C4-2B (cell line): ENCODE results near the gene ARF1.
"Not testable (repeated sequence)": the region's sequence is repeated elsewhere in the genome, so short reads cannot be mapped to it uniquely, and the experiment has no call there.

Source experiments
- H3K27ac ChIP-seq: fragments of 450-650 bp; 2 replicates; pipeline ENCODE4 v1.5.1; 2017
- ZFX ChIP-seq: fragments of 450-650 bp; IDR thresholded peaks from 2 replicates; pipeline ENCODE4 v1.6.1; 2017
- TF ChIP-seq, protein P1 (sequence below): fragments of 450-650 bp; conservative IDR thresholded peaks from 2 replicates; pipeline ENCODE4 v1.5.1; 2017; ENCODE audit warnings: mild to moderate bottlenecking

ARF1 gene

DNA sequence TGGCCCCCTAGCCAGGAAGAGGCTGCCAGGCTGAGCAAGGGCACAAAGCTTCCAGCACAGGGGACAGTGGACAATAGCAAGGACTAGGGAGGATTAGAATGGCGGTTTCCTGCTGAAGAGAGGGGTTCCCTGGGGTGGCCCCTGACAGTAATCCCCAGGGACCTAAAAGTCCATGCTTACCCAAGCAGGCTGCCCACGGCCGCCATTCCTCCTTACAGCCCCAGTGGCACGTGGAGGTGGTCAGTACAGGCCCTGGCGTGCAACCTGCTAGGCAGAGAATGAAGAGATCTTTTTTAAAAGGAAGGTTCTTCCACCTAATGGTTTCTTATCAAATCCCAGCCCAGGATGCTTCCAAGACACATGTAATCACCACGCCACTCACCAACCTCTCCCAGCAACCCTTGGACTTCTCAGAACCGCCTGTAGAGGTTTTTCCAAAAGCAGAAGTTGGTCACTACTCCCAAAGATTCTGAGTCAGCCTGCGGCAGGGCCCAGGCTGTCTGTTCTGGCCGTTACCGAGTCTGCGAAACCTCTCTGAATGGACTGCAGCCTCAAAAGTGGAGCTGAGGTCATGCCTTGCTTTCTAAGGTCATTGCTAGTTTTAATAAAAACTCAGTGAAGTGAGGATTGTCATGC, 25.7 kb downstream of the ARF1 start:
- H3K27ac ChIP-seq, result peak overlapping the region; percentile 83
- TF ChIP-seq ZFX, result no peak
- TF ChIP-seq, protein P1, sequence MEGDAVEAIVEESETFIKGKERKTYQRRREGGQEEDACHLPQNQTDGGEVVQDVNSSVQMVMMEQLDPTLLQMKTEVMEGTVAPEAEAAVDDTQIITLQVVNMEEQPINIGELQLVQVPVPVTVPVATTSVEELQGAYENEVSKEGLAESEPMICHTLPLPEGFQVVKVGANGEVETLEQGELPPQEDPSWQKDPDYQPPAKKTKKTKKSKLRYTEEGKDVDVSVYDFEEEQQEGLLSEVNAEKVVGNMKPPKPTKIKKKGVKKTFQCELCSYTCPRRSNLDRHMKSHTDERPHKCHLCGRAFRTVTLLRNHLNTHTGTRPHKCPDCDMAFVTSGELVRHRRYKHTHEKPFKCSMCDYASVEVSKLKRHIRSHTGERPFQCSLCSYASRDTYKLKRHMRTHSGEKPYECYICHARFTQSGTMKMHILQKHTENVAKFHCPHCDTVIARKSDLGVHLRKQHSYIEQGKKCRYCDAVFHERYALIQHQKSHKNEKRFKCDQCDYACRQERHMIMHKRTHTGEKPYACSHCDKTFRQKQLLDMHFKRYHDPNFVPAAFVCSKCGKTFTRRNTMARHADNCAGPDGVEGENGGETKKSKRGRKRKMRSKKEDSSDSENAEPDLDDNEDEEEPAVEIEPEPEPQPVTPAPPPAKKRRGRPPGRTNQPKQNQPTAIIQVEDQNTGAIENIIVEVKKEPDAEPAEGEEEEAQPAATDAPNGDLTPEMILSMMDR, result no peak

DNA sequence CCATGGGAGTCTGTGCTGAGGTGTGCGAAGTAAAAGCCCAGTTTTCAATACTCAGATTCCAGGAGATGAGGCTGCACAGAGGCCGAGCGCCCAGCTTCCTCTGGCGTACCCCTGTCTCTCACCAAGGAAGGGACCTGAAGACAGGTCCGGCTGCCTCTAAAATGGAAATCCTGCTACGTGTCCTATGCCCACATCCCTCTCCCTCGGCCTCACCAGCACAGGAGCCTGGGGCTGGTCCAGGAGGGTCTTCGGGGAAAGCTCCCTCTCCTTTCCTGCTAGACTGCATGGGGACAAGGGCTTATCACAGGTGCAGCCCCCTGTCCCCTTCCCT, 26.2 kb downstream of the ARF1 start:
- peak overlapping the region; percentile 83 for H3K27ac ChIP-seq

DNA sequence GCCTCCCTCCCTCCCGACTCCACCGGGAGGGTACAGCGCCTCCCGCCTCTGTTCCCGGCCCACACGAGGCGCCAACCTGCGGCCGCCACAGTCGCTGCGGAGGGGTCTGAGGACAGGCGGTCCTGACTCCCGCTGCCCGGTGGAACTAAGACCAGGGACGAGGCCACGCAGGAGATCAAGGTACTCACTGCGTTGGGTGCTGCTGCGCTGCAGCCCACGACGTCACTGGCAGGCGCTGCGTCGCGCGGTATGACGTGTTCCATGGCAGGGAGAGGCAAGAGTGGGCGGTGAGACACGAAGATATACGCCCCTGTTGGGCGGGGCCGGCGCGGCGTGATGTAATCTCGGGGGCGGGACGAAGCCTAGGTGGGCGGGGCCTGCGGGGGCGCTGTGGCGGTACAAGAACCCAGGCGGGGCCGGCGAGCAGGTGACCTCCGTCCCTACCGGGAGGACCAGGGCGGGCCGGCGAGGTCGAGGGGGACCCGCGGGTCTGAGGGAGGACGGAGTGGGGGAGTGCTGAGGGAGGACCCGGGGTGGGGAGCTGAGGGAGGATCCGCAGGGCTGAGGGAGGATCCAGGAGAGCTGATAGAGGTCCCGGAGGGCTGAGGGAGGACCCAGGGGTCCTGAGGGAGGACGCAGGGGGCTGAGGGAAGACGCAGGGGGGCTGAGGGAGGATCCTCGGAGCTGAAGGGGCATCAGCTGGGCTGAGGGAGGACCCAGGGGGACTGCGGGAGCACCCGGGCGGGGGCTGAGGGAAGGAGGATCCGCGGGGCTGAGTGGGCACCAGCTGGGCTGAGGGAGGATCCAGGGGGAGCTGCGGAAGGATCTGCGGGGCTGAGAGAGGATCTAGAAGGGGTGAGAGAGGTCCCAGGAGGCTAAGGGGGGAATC, 26.8 kb downstream of the ARF1 start, which contains the start of gene MRPL55:
MRPL55 (minus strand) TSS at position 227 of the 889 bp plus-strand sequence. CDS start 1,039 bp downstream, outside the sequence.
- TF ChIP-seq ZFX, result peak; percentile 31; the same call in 1 of the 2 replicates
- TF ChIP-seq, protein P1, result no peak
- H3K27ac ChIP-seq, result peak within 1 kb of the TSS; percentile 83

More for the DNA sequence above, 26.2 kb downstream of the ARF1 start:
- no peak for TF ChIP-seq ZFX
- TF ChIP-seq, protein P1, result no peak

DNA sequence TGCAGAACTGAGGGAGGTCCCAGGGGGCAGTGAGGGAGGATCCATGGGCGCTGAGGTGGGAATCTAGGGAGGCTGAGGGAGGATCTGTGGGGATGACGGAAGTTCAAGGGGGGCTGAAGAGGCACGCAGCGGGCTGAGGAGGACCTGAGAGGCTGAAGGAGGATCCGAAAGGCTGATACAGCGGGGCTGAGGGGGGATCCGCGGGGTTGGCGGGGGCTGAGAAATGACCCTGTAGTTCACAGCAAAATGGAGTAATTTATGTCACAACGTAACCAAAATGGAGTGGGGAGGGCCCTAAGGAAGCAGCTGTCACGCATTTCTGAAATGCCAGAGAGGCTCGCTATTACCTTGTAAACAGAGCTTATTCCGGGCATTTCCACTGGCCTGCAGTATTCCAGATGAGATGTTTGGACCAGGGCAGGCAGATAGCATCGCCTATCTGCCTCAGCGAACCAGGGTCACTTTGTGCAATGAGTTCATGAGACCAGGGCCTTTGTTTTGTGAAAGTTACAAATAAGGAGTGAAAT, 27.5 kb downstream of the ARF1 start:
- TF ChIP-seq ZFX, result no peak
- TF ChIP-seq, protein P1, result no peak
- peak overlapping the region; percentile 83 for H3K27ac ChIP-seq

DNA sequence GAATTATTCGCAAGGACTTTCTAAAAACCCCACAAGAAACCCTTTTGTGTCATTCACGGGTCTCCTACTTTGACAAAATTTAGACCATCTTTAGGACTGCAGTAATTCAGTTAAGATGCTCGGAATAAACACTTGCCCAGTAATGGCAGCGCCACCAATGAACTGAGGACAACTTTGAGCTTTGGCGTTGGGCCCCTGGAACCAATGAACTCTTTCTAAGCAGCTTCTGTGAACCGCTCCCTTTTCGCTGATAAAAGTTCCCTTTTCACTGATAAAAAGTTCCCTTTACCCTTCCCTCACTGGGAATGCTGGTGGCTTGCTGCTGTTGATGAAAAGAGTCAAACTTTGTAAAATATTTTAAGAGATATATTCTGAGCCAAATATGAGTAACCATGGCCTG, 28.0 kb downstream of the ARF1 start:
- no peak for TF ChIP-seq ZFX
- TF ChIP-seq, protein P1, result no peak
- no peak overlapping the region for H3K27ac ChIP-seq

DNA sequence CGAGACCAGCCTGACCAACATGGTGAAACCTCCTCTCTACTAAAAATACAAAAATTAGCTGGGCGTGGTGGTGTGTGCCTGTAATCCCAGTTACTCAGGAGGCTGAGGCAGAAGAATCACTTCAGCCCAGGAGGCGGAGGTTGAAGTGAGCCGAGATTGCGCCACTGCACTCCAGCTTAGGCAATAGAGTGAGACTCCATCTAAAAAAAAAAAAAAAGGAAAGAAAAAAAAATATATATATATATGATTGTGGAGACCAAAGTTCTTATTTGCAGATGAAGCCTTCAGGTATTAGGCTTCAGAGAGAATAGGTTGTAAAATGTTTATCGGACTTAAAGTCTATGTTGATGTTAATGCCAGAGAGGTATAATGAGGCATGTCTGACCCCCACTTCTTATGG, 28.8 kb downstream of the ARF1 start:
- not testable (repeated sequence) for H3K27ac ChIP-seq

DNA sequence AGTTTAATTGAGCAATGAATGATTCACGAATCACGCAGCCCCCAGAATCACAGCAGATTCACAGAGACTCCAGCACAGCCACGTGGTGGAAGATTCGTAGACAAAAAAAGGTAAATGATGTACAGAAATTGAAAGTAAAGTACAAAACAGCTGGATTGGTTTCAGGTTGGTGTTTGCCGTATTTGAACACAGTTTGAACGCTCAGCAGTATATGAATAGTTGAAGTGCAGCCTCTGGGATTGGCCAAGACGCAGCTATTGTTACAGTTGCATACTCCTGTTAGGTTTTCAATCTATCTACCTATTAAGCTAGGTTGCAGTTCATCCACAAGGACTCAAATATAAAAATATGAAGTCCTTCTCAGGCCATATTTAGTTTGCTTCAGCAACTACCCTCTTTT, 29.7 kb downstream of the ARF1 start:
- TF ChIP-seq, protein P1, result no peak
- TF ChIP-seq ZFX, result no peak

More for the DNA sequence above, 29.7 kb downstream of the ARF1 start:
- H3K27ac ChIP-seq, result no peak overlapping the region
